Amniotic epithelial cell (primary cell): ENCODE measurements around the gene DIP2A.
"Not testable (repeated sequence)": the region's sequence is repeated elsewhere in the genome, so short reads cannot be mapped to it uniquely, and the experiment has no call there.

Source experiments
- DNase-seq: peaks from one replicate; pipeline ENCODE4 v3.0.0-alpha.2; 2010; ENCODE audit warnings: low read depth

The DIP2A gene

DNA sequence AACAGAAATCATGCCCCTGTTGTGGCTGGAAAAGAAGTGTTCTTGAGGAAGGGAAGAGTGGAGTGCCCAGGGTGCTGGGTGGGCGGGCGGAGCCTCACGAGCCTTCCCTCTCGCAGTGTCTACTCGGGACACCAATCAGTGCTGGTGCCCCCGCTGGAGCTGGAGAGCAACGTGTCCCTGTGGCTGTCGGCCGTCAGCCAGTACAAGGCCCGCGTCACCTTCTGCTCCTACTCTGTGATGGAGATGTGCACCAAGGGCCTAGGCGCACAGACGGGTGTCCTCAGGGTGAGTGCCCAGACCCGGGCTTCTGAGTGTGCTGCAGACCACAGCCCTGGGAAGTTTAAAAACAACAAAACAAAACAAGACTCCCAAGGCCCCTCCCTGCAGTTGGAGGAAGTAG, 98.8 kb downstream of the DIP2A start:
- DNase-seq, result no peak

DNA sequence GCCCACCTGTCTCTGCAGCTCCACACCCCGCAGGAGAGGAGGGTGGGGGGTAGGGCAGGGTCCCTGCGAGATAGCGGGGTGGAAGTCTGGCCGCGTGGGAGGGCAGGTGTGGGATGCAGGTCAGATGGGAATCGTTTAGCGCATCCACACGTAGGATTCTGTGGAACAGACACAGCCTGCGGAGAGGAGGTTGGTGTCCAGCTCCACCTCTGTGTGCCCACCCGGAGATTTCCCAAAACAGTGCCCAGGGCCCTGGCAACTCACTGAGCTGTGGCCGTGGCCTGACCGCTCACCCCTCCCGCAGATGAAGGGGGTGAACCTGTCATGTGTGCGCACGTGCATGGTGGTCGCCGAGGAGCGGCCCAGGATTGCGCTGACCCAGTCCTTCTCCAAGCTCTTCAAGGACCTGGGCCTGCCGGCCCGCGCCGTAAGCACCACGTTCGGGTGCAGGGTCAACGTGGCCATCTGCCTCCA, 99.3 kb downstream of the DIP2A start:
- no peak for DNase-seq

GRCh38 chr21:46559291-46559983, 100.7 kb downstream of the DIP2A start:
- DNase-seq, result no peak

DNA sequence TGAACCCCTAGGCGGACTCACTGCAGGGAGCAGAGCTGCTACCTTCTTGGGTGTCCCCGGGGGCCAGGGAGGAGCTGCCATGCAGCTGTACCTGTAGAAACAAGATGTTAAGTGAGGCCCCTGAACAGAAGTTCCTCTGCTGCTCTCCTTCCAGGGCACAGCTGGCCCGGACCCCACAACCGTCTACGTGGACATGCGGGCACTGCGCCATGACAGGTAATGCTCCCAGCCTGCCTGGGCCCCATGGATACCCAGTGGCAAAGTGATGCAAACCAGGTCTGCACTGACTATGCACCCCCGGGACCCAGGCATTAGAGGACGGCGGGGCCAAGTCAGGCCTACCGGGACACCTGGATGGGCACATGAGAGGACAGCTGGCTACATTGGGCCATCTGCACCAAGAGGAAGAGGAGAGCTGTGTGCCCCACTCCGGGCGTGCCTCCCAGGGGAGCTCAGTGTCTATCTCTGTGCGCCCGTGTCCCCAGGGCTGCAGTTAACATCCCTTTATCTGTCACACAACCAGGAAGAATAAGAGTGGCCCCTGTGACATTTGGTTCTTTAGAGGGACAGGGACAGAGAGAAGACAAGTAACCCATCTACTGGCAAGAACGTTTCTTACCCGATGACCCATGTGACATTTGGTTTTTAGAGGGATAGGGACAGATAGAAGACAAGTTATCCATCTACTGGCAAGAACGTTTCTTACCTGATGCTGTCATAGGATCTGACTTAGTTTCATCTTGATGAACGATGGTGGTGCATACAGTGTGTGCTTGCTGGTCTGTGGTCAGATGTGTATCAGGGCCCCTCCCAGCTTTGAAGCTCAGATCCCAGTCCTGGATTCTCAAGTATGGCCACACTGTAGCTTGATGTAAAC, 102.1 kb downstream of the DIP2A start:
- DNase-seq, result no peak

DNA sequence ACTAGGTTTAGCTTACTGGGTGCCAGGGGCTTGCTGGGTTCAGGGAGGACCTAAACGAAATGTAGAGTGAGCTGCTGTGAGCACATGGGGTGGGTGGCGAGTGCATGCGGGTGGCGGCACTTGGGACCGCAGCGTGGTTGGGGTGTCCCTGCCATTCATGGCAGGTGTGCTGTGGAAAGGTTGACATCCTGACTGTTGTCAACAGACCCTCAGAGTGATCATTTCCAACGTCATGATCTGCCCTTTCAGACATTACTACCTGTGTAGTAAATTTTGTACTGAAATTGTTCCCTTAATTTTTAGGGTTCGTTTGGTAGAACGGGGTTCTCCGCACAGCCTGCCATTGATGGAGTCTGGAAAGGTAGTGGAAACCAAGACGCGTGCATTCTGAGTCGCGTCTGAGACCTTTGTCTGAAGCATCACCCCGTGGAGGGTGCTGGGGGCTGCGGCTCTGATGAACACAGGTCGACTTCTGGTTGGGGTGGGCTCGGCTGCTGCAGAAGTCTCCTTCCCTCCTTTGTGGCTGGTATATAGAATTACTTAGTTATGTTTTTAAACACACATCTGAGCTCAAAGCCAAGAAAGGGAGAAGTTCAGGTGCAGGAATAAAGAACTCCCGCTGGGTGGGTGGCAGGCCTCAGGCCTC, 102.9 kb downstream of the DIP2A start:
- DNase-seq, result no peak

GRCh38 chr21:46562472-46562871, 103.8 kb downstream of the DIP2A start:
- DNase-seq, result no peak

- DNase-seq, result no peak
These were observed 104.4 kb downstream of the DIP2A start for GRCh38 chr21:46562964-46563607.

DNA sequence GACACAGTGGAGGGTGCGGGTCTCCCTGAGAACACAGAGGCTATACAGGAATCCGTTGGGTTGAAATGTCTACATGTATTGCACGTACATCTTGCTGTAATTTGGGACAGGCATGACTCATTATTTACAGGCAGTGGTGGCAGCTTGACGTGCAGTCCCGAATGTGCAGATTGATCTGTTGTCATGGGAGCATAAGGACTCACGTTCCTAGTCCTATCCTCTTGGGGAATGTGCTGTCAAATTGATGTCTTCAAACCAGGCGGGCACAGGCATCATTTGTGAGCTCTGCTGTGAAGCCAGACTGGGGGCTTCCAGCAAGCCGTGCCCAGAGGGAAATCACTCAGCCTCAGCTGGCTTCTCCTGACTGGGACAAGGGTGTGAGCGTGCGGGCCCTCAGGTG, 105.7 kb downstream of the DIP2A start:
- DNase-seq, result no peak

DNA sequence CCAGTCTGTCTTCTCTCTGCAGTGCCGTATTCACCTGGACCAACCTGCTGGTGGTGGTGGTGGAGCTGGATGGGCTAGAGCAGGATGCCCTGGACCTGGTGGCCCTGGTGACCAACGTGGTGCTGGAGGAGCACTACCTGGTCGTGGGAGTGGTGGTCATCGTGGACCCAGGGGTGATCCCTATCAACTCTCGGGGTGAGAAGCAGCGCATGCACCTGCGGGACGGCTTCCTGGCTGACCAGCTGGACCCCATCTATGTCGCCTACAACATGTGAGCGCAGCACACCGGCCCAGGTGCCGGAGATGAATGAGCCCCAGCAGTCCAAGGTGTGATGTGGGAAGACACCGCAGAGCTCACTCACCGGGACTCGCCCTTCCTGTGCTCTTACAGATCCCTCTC, 108.7 kb downstream of the DIP2A start:
- no peak for DNase-seq

DNA sequence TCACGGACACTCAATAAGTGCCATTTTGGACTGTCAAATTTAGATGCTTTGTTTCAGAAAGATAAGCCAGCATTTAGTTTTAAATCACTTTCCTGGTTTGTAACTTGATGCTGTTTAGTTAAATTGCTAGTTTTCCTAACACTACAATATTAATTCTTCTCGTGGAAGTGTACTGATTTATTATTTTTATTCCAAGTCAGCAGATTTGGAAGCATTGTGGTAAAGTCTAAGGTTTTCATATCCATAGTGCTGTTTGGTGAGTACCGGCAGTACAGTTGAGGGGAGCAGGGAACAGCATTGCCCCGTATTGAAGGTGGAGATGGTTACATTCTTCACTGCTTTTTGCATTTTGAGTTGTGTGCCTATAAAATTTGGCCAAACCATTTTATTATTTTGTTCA, 109.9 kb downstream of the DIP2A start:
- no peak for DNase-seq

DNA sequence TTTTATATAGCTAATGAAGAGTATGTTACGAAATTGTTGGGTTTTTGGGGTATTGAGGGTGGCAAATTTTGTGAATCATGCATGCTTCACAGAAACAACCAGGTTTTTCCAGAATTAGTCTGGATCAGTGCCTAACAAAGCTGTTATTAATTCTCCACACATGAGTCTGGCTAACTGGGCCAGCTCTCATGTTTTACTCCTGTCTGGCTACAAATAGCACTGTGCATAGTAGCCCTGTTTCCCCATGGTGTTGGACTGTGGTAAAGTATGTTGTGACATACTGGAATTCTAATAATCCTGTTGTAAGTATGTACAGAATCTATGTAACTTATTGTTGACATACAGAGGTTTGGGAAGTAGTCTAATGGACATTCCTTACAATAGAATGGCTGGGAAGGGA, 110.4 kb downstream of the DIP2A start:
- no peak for DNase-seq

DNA sequence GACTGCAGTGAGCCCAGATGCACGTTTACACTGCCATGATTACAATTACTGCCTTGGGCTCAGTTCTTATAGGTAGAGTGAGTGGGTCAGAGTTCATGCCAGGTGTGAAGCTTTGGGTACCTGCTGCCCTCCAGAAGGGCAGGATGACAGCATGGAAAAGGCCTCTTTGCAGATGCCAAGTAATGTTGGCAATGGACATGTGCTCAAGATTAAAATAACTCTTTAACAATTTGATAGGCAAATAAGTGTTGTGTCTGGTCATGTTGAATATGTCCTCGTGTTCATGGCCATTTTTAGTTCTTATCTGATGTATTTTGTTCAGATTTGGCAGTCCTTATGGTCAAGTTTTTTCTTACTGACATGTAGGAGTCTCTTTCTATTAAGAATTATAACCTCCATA, 111.4 kb downstream of the DIP2A start:
- no peak for DNase-seq

DNA sequence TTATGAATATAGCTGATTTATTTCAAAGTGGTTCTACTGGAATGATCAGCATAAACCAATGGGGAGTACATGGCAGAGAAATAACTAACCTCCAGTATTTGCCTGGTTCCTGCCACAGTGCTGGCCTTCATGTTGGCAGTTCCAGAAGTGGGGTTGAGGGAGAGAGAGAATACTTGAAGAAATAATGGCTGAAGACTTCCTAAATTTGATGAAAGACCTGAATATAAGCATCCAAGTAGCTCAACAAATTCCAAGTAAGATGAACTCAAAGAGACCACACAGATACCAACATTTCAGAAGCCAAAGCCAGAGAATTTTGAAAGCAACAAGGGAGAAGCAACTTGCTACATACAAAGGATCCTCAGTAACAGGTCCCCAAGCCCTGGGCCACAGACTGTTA, 111.9 kb downstream of the DIP2A start:
- no peak for DNase-seq

GRCh38 chr21:46572850-46573249, 114.2 kb downstream of the DIP2A start:
- no peak for DNase-seq

GRCh38 chr21:46577786-46578185, 119.1 kb downstream of the DIP2A start:
- DNase-seq, result not testable (repeated sequence)

DNA sequence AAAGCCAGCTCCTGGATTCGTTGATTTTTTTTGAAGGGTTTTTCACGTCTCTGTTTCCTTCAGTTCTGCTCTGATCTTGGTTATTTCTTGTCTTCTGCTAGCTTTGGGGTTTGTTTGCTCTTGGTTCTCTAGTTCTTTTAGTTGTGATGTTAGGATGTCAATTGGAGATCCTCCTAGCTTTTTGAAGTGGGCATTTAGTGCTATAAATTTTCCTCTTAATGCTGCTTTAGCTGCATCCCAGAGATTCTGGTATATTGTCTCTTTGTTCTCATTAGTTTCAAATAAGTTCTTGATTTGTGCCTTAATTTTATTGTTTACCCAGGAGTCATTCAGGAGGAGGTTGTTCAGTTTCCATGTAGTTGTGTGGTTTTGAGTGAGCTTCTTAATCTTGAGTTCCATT, 120.7 kb downstream of the DIP2A start:
- DNase-seq, result not testable (repeated sequence)

DNA sequence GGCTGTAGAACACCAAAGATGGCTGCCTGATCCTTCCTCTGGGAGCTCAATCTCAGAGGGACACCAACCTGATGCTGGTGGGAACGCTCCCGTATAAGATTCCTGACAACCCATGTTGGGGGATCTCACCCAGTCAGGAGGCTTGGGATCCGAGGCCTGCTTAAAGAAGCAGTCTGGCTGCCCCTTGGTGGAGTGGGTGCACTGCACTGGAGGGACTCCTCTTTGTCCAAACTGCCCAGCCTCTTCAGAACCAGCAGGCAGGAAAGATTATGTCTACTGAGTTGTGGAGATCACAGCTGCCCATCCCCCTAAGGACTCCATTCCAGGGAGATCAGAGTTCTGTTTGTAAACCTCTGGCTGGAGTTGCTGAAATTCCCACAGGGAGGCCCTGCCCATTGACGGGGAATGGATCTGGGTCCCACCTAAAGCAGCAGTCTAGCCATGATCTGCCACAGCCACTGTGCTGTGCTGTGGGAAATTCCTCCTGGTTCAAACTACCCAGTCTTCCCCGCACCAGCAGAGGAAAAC, 123.2 kb downstream of the DIP2A start:
- DNase-seq, result no peak

- DNase-seq, result no peak
These were observed 126.7 kb downstream of the DIP2A start for GRCh38 chr21:46585191-46585953.

DNA sequence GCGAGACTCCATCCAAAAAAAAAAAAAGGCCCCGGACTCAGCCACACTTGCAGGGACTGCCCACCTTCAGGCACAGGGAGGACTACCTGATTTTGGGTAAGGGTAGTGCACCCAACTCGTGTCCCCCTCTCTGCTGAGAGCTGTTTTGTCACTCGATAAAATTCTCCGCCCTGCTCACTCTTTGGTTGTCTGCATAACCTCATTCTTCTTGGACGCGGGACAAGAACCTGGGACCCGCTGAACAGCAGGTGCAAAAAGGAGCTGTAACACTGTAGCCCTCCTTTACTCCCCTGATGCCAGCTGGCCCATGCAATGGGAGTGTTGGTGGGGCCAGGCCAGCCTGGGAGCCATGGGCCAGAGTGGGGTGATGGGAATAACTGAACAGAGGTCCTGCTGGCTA, 135.6 kb downstream of the DIP2A start:
- no peak for DNase-seq

DNA sequence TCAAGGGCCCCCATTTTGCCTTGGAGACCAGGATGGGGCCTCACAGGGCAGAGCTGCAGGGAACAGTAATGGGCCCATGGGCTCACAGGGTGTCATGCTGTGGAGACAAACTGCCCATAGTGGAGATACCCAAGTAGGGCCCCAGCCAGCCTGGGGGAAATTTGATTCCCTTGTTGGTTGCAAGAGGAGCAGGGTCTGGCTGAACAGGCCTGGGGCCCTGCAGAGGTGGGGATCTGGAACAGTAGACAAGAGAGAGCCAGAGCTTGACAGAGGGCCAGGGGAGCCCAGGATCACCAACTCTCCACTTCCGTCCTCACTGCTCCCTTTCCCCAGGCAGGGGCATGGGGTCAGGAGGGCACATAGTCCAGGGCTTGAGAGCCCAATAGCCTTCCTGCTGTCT, 137.5 kb downstream of the DIP2A start:
- no peak for DNase-seq

- DNase-seq, result no peak
These were observed 138.3 kb downstream of the DIP2A start for GRCh38 chr21:46597031-46597430.
